ENCODE results near the gene MISP.

DNA sequence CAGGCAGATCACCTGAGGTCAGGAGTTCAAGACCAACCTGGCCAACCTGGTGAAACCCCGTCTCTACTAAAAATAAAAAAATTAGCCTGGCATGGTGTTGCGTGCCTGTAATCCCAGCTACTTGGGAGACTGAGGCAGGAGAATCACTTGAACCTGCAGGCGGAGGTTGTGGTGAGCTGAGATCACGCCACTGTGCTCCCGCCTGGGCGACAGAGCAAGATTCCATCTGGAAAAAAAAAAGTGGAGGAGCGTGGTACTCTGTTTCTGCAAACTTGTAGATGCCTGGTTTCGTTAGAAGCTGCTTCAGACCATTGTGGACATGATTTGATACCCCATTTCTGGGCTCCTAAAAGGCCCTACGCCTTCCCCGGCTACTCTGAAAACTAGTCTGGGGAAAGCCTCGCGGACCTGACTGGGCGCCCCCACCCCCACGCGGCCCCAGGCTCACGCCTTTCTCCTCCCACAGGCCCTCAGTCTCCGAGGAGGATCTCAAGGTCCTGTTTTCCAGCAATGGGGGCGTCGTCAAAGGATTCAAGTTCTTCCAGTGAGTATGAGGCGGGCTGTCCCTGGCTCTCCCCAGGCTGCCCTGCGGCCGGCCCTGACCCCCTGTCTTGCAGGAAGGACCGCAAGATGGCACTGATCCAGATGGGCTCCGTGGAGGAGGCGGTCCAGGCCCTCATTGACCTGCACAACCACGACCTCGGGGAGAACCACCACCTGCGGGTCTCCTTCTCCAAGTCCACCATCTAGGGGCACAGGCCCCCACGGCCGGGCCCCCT lies 59.4 kb downstream of the MISP start:
- TF ChIP-seq, protein P1, sequence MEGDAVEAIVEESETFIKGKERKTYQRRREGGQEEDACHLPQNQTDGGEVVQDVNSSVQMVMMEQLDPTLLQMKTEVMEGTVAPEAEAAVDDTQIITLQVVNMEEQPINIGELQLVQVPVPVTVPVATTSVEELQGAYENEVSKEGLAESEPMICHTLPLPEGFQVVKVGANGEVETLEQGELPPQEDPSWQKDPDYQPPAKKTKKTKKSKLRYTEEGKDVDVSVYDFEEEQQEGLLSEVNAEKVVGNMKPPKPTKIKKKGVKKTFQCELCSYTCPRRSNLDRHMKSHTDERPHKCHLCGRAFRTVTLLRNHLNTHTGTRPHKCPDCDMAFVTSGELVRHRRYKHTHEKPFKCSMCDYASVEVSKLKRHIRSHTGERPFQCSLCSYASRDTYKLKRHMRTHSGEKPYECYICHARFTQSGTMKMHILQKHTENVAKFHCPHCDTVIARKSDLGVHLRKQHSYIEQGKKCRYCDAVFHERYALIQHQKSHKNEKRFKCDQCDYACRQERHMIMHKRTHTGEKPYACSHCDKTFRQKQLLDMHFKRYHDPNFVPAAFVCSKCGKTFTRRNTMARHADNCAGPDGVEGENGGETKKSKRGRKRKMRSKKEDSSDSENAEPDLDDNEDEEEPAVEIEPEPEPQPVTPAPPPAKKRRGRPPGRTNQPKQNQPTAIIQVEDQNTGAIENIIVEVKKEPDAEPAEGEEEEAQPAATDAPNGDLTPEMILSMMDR (IDR thresholded peaks at IDR 0.05): no peak
- TF ChIP-seq POLR2A (IDR thresholded peaks at IDR 0.05) (no peak), POLR2AphosphoS5 (IDR thresholded peaks at IDR 0.05) (no peak)

Data from breast epithelium (tissue), 3 donors.